Bronchial epithelial cell (primary cell): ENCODE measurements around the gene MLIP. TPM values are rescaled to one million over a fixed set of nuclear protein-coding genes. Genes with fewer than 3 reads are reported as not detected.
A peak's percentile ranks its signal among the peaks of the same experiment; 100 is the strongest.

Experiments used
- DNase-seq: peaks from one replicate; pipeline ENCODE4 v3.0.0-alpha.2; 2010; ENCODE audit warnings: low read depth
- FAIRE-seq: peaks from 2 replicates; lab custom pipeline; 2011; peaks lifted over from hg19 to GRCh38; lab: Jason Lieb, UNC
- H3K27me3 ChIP-seq: 2 replicates; pipeline ENCODE4 v1.5.1; 2011; ENCODE audit warnings: low read length; ENCODE audit not compliant: control insufficient read depth, insufficient read depth
- H3K36me3 ChIP-seq: 2 replicates; pipeline ENCODE4 v1.5.1; 2011; ENCODE audit warnings: low read length; ENCODE audit not compliant: control insufficient read depth, insufficient read depth
- H3K4me3 ChIP-seq: 2 replicates; pipeline ENCODE4 v1.5.1; 2011; ENCODE audit warnings: mild to moderate bottlenecking, low read depth, low read length, control low read depth
- total RNA-seq: library from RNA; depleted of rRNA; stranded (reverse); fragments of >200 nt; gene quantifications from 2 replicates; pipeline ENCODE4 v1.2.1, GENCODE V29; 2014
- TF ChIP-seq, protein P1 (sequence below): IDR thresholded peaks from 2 replicates; pipeline ENCODE4 v1.5.1; 2011; ENCODE audit warnings: mild to moderate bottlenecking, moderate library complexity, low read length, control low read depth, inconsistent platforms; ENCODE audit not compliant: insufficient read depth, severe bottlenecking

Gene MLIP
- total RNA-seq, 1 donor from 2014 or later, result 0.53 TPM

DNA sequence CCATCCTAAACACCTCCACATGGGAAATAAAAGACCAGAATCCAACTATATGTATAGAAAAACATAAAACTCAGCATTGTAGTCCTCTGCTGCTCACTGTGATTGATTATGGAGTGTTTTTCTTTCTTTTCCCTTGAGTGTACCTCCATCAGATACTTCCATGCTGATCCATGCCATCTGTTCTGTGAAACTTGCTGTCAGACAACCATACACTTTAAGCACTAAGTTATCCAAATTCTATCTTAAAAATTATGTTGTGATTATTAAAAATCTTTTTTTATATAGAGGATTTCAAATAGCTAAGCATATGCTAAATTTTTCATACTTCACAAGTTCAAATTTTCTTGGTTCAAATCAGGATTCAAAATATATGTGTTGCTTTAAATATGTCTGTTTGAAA, 105.1 kb downstream of the MLIP start:
- DNase-seq (no peak), FAIRE-seq (no peak)
- Histone ChIP-seq H3K36me3 (no peaks in the 10 kb centered on the region), H3K27me3 (no peaks in the 10 kb centered on the region), H3K4me3 (no peak overlapping the region)
- TF ChIP-seq, protein P1, sequence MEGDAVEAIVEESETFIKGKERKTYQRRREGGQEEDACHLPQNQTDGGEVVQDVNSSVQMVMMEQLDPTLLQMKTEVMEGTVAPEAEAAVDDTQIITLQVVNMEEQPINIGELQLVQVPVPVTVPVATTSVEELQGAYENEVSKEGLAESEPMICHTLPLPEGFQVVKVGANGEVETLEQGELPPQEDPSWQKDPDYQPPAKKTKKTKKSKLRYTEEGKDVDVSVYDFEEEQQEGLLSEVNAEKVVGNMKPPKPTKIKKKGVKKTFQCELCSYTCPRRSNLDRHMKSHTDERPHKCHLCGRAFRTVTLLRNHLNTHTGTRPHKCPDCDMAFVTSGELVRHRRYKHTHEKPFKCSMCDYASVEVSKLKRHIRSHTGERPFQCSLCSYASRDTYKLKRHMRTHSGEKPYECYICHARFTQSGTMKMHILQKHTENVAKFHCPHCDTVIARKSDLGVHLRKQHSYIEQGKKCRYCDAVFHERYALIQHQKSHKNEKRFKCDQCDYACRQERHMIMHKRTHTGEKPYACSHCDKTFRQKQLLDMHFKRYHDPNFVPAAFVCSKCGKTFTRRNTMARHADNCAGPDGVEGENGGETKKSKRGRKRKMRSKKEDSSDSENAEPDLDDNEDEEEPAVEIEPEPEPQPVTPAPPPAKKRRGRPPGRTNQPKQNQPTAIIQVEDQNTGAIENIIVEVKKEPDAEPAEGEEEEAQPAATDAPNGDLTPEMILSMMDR, result no peak

DNA sequence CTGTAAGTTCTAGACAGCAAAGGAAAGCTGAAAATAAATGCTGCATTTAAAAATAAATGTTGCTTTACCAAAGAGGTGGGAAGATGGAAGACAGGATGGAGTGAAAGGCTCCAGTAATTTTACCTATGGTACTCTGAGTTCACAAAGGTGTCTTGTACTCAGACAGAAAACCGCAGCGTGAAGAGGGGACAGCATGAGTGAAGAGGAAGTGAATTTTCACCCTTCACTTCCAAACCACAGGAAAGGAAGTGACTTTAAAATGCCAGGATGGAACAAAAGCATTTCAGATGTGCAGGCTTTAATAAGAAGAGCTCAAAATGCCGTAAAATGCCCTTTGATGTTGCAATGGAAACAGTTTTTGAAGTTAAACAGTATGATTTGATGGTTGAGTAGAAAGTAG, 105.8 kb downstream of the MLIP start:
- no peak overlapping the region for H3K4me3 ChIP-seq
- TF ChIP-seq, protein P1, result no peak
- DNase-seq (no peak), FAIRE-seq (no peak)
- H3K36me3 ChIP-seq, result no peaks in the 10 kb centered on the region
- H3K27me3 ChIP-seq, result no peaks in the 10 kb centered on the region

DNA sequence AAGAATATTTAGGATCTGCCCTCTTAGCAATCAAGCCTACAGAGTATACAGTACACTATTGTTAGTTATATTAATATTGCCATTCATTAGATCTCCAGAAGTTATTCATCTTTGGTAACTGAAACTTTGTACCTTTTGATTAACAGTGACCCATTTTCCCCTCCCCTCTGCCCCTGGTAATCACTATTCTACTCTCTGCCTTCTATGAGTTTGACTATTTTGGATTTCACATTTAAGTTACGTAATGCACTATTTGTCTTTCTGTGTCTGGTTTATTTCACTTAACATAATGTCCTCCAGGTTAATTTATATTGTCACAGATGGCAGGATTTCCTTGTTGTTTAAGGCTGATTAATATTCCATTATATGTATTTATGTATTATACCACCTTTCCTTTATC, 111.0 kb downstream of the MLIP start:
- DNase-seq, result no peak
- no peak overlapping the region for H3K4me3 ChIP-seq
- TF ChIP-seq, protein P1, result no peak
- no peaks in the 10 kb centered on the region for H3K36me3 ChIP-seq
- H3K27me3 ChIP-seq, result no peaks in the 10 kb centered on the region
- FAIRE-seq, result no peak

DNA sequence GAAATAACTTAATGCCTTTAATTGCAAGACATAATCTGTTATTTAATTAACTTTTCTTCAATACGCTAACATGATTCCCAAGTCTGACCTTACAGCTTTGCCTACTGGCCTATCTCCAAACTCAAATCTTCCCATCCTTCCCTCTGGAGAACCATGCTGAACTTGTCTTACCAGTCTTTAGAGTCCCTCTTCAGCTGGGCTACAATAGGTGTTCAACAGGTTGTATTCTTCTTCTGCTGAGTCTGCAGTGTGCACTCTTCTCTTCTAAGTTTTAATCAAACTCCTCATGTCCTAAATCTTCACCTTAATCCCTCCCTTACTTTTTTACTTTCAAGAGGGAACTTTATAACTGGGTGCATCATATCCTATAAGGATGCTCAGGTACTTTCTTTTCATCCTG, 121.5 kb downstream of the MLIP start:
- FAIRE-seq (no peak), DNase-seq (no peak)
- Histone ChIP-seq H3K27me3 (no peaks in the 10 kb centered on the region), H3K4me3 (no peak overlapping the region), H3K36me3 (no peaks in the 10 kb centered on the region)
- TF ChIP-seq, protein P1, result no peak

DNA sequence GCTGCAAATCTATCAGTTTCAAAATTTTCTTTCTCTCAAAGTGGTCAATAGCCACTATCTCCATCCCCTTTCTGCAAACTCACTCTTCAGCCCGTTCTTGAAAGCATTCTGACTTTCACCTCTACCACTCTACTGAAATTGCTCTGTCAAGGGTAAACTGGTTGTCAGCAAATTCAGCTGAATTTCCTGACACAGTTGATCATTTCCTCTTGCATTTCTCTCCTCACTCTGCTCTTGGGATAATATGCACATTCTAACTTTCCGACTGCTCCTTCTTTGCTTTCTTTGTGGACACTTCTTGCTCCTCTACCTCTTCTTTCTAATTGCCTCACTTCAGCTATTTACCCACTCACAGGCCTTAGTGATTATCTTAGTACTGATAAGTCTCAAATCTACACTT, 123.3 kb downstream of the MLIP start:
- Histone ChIP-seq H3K4me3 (no peak overlapping the region), H3K36me3 (no peaks in the 10 kb centered on the region), H3K27me3 (no peaks in the 10 kb centered on the region)
- TF ChIP-seq, protein P1, result no peak
- DNase-seq (no peak), FAIRE-seq (no peak)

DNA sequence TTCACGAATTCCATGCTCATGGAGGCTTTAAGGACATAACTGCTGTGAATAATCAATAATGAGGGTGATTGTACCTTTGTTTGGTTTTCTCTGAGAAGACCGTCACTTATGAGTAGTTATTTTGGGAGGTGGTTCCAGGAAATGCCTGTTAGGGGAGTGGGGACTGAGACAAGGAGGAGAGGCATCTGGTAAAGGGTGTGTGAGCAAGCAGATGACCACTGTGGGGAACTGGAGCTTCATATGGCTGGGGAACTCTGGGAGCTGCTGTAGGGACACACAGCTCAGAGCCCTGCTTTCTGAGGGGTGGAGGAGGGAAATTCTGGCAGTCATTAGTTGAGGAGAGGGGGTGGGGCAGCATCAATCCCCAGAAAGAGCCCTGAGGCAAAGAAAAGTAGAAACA, 125.7 kb downstream of the MLIP start:
- Histone ChIP-seq H3K36me3 (no peaks in the 10 kb centered on the region), H3K4me3 (no peak overlapping the region), H3K27me3 (no peaks in the 10 kb centered on the region)
- DNase-seq, result peak; percentile 12
- no peak for FAIRE-seq
- TF ChIP-seq, protein P1, result no peak
